Tibial nerve (tissue), 4 donors: ENCODE measurements around the gene GPR183.

Experiments used
- CTCF ChIP-seq, 5 experiments: fragments of 200-600 bp in 3 of 5; fragments of 450-650 bp in 2 of 5; sonication (generic) in 3 of 5; IDR thresholded peaks; one replicate each; pipeline ENCODE4 v1.5.1; 2016 to 2019; ENCODE audit warnings: antibody characterized with exemption in 5 of 5, mild to moderate bottlenecking in 3 of 5, moderate library complexity in 2 of 5
- EP300 ChIP-seq, 2 donors: sonication (generic); formaldehyde crosslinking; IDR thresholded peaks; one replicate each; pipeline ENCODE4 v1.6.1; 2017; ENCODE audit warnings: antibody characterized with exemption in 2 of 2, mild to moderate bottlenecking in 1 of 2
- POLR2A ChIP-seq, 2 donors: fragments of 450-650 bp; IDR thresholded peaks; one replicate each; pipeline ENCODE4 v1.6.1; 2017; ENCODE audit warnings: antibody characterized with exemption in 2 of 2, mild to moderate bottlenecking in 2 of 2, moderate library complexity in 2 of 2

DNA sequence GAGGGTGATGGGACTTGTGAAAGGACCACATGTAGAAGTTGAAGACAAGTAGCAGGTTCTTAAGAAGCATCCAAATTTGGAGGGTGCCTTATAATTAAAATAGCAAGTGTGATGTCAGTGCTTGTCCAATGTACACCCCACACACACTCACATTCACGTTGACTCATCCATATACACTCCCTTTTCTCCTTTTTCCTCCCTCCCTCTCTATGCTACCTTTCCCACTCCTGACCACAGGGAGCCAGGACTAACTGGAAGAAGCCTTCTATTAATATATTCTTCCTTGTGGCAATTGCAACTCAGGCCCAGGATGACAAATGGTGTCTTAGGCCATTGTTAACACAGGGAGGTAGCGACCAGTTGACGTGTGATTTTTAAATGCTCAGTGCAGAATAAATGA lies 16.3 kb upstream of the GPR183 start:
- TF ChIP-seq POLR2A (IDR thresholded peaks at IDR 0.05) (no peak), CTCF (IDR thresholded peaks at IDR 0.05) (no peak), EP300 (IDR thresholded peaks at IDR 0.05) (no peak)
